NOMO-1 treated with dmso at 0.1 percent for 144 hours (cell line): ENCODE measurements around the gene PSD.
"Not testable (repeated sequence)": the region's sequence is repeated elsewhere in the genome, so short reads cannot be mapped to it uniquely, and the experiment has no call there.

Source experiments
- DNase-seq: peaks from one replicate; lab custom pipeline; 2025; ENCODE audit not compliant: unreplicated experiment; lab: John Stamatoyannopoulos, UW

PSD gene

GRCh38 chr10:102418622-102419268 lies at the start of gene PSD:
Gene PSD, minus strand, starts transcription at chr10:102418785. Its CDS starts 1,747 bp downstream, at chr10:102417038.
- no peak for DNase-seq

- peak; percentile 88 for DNase-seq
Measured at GRCh38 chr10:102467971-102468438, 49.4 kb upstream of the PSD start.

- no peak for DNase-seq
Measured at GRCh38 chr10:102467318-102467717, 48.7 kb upstream of the PSD start.

- no peak for DNase-seq
Measured at GRCh38 chr10:102465466-102465865, 46.9 kb upstream of the PSD start.

- no peak for DNase-seq
Measured at GRCh38 chr10:102463983-102464382, 45.4 kb upstream of the PSD start.

GRCh38 chr10:102462512-102463054 lies 44.0 kb upstream of the PSD start:
- DNase-seq = no peak

GRCh38 chr10:102461187-102462054 lies 42.8 kb upstream of the PSD start:
- peak; percentile 86 for DNase-seq

- no peak for DNase-seq
Measured at GRCh38 chr10:102460836-102461186, 42.2 kb upstream of the PSD start.

- DNase-seq = no peak
Measured at GRCh38 chr10:102458656-102459055, 40.1 kb upstream of the PSD start.

- DNase-seq = no peak
Measured at GRCh38 chr10:102457591-102458150, 39.1 kb upstream of the PSD start.

- DNase-seq = no peak
Measured at GRCh38 chr10:102455893-102456471, 37.4 kb upstream of the PSD start.

- DNase-seq = not testable (repeated sequence)
Measured at GRCh38 chr10:102454662-102455487, 36.3 kb upstream of the PSD start.

GRCh38 chr10:102453502-102453901 lies 34.9 kb upstream of the PSD start:
- DNase-seq = no peak

GRCh38 chr10:102452672-102453340 lies 34.2 kb upstream of the PSD start:
- DNase-seq = peak; percentile 62

- DNase-seq = no peak
Measured at GRCh38 chr10:102451105-102451969, 32.8 kb upstream of the PSD start, which contains the start of gene C10orf95. Gene C10orf95, minus strand, starts transcription at chr10:102451543. Its CDS starts 450 bp downstream, at chr10:102451093.

GRCh38 chr10:102450374-102451104 lies 32.0 kb upstream of the PSD start:
- DNase-seq = peak; percentile 81

- DNase-seq = peak; percentile 36
Measured at GRCh38 chr10:102450124-102450373, 31.5 kb upstream of the PSD start.

- peak; percentile 59 for DNase-seq
Measured at GRCh38 chr10:102449321-102450123, 30.9 kb upstream of the PSD start.
